Upper lobe of left lung (tissue), 4 donors: Measurements from ENCODE around the gene CAMSAP1.

Experiments used
- CTCF ChIP-seq, 6 experiments: fragments of 450-650 bp in 4 of 6; fragments of 200-600 bp in 2 of 6; sonication (generic) in 2 of 6; IDR thresholded peaks; one replicate each; pipeline ENCODE4 v1.5.1; 2016 to 2019; ENCODE audit warnings: antibody characterized with exemption in 6 of 6
- EP300 ChIP-seq, 4 donors: sonication (generic); formaldehyde crosslinking; IDR thresholded peaks; one replicate each; pipeline ENCODE4 v1.5.1; 2017; ENCODE audit warnings: antibody characterized with exemption in 4 of 4, control low read depth in 2 of 4
- POLR2A ChIP-seq, 4 donors: fragments of 450-650 bp; IDR thresholded peaks; one replicate each; pipeline ENCODE4 v1.5.1; 2016 to 2017; ENCODE audit warnings: antibody characterized with exemption in 4 of 4, mild to moderate bottlenecking in 2 of 4
- POLR2AphosphoS5 ChIP-seq, 2 donors: sonication (generic); formaldehyde crosslinking; IDR thresholded peaks; one replicate each; pipeline ENCODE4 v1.5.1; 2017; ENCODE audit warnings: antibody characterized with exemption in 2 of 2

DNA sequence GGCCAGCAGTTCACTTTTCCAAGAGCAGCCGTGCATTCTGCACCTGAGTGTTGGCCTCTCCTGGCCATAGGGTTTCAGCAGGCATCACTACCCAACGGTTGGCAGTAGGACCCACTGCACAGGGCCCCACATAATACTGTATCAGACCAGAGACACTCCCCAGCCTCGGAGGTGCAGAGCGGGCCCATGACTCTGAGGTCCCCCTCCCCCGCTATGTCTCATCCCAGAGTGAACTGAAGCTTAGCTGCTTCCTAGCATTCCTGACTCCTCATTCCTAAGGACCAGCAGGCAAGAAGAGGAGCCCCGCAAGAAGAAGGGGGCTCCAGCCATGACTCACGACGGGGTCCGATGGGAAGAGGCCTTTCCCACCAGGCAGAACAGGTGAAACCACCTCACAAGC lies 67.2 kb downstream of the CAMSAP1 start:
- TF ChIP-seq CTCF (IDR thresholded peaks at IDR 0.05) = no peak
- TF ChIP-seq POLR2AphosphoS5 (IDR thresholded peaks at IDR 0.05) = no peak
- TF ChIP-seq POLR2A (IDR thresholded peaks at IDR 0.05) = no peak
- TF ChIP-seq EP300 (IDR thresholded peaks at IDR 0.05) = no peak
